ENCODE data around the gene GFOD1. TPM values are rescaled to one million over a fixed set of nuclear protein-coding genes. Genes with fewer than 3 reads are reported as not detected.

The GFOD1 gene
- total RNA-seq, 1 experiment from 2014 or later: 6.1 TPM

DNA sequence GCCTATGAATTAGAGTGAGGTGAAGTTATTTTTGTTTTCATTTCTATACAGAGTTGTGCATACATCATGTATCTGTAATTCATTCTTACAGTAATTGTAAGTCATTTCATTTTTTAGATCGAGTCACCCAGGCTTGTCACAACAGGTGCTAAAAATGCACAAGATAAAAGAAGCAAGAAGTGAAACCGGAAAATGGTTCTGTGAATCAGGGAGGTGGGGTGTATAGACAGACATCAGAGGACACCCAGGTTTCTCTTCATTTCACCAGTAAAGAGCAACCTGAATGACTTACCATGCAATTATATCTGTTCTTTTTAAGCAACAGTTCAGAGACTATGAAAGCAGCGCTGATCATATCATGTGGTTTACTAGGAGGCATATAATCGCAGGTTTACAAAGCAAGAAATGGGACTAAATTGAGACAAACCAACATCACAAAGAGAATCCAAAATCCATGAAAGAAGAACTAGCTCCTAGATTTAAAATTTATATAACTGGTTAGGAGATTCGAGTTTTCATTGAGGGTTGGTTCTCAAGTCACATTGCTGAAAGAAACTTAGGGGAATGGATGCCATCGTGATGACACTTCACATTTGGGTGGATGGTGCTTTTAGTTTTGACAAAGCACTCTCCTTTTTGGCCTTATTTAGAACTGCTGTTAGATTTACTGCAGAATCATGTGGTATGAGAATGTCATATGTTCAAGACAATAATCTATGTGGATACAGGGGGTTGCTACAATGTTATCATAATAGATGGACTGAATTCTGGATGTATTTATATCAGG, 131.2 kb downstream of the GFOD1 start:
- Histone ChIP-seq H2AK5ac (ENCODE audit: insufficient read length, low read length) (no peak overlapping the region), H2BK12ac (ENCODE audit: insufficient read length, low read depth, low read length) (no peak overlapping the region), H2AFZ (ENCODE audit: low read length) (no peak overlapping the region), H3K27ac (ENCODE audit: insufficient read length, low read depth, low read length) (no peak overlapping the region), H3K56ac (ENCODE audit: insufficient read length, low read depth, low read length) (no peak overlapping the region), H2BK20ac (ENCODE audit: low read depth, low read length, poor library complexity, severe bottlenecking) (no peak overlapping the region), H3K9ac (ENCODE audit: extremely low read depth, insufficient read length, low read length) (no peak overlapping the region), H2BK15ac (ENCODE audit: low read depth, low read length) (no peak overlapping the region), H3K18ac (ENCODE audit: insufficient read length, low read depth, low read length) (no peak overlapping the region), H3K4me2 (ENCODE audit: insufficient read depth, insufficient read length, low read length) (no peak overlapping the region), H3K23me2 (ENCODE audit: insufficient read length, low read depth, low read length, poor library complexity, severe bottlenecking) (no peaks in the 10 kb centered on the region), H3K4ac (ENCODE audit: low read depth, low read length) (no peak overlapping the region), H4K20me1 (ENCODE audit: control insufficient read depth, insufficient read depth, insufficient read length) (no peaks in the 10 kb centered on the region), H3K9me3 (ENCODE audit: control insufficient read depth, low read depth, low read length) (no peaks in the 10 kb centered on the region), H3K27me3 (ENCODE audit: insufficient read depth, low read length) (no peaks in the 10 kb centered on the region), H2BK5ac (ENCODE audit: insufficient read length, low read length) (no peak overlapping the region), H3K79me1 (ENCODE audit: insufficient read depth, low read depth, low read length, poor library complexity, severe bottlenecking) (no peaks in the 10 kb centered on the region), H4K91ac (ENCODE audit: insufficient read length, low read depth, low read length) (no peak overlapping the region), H3K79me2 (ENCODE audit: insufficient read depth, low read length) (no peaks in the 10 kb centered on the region), H4K5ac (ENCODE audit: insufficient read length, low read depth, low read length) (no peak overlapping the region), H3K4me1 (ENCODE audit: insufficient read depth, low read length) (peaks cover 3% of the 10 kb centered on the region; the same call in 1 of the 2 replicates), H3K14ac (ENCODE audit: insufficient read depth, low read length) (no peak overlapping the region), H4K8ac (replicated peaks; ENCODE audit: insufficient read length, low read depth, low read length) (no peak overlapping the region), H3K23ac (ENCODE audit: insufficient read length, low read depth, low read length) (no peak overlapping the region), H3T11ph (ENCODE audit: low read length) (no peak overlapping the region), H2BK120ac (ENCODE audit: low read depth, low read length, poor library complexity, severe bottlenecking) (no peak overlapping the region)
- DNase-seq: no peak
- no peaks in the 10 kb centered on the region; a peak in 1 of 7 replicates for H3K36me3 Mint-ChIP-seq (ENCODE audit: insufficient read depth in 1 of 3, low read depth in 3 of 3)
- TF ChIP-seq, protein P1, sequence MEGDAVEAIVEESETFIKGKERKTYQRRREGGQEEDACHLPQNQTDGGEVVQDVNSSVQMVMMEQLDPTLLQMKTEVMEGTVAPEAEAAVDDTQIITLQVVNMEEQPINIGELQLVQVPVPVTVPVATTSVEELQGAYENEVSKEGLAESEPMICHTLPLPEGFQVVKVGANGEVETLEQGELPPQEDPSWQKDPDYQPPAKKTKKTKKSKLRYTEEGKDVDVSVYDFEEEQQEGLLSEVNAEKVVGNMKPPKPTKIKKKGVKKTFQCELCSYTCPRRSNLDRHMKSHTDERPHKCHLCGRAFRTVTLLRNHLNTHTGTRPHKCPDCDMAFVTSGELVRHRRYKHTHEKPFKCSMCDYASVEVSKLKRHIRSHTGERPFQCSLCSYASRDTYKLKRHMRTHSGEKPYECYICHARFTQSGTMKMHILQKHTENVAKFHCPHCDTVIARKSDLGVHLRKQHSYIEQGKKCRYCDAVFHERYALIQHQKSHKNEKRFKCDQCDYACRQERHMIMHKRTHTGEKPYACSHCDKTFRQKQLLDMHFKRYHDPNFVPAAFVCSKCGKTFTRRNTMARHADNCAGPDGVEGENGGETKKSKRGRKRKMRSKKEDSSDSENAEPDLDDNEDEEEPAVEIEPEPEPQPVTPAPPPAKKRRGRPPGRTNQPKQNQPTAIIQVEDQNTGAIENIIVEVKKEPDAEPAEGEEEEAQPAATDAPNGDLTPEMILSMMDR (conservative IDR thresholded peaks at IDR 0.05): no peak
- H3K27ac Mint-ChIP-seq: peak overlapping the region in 1 of 3 experiments; percentile 12; a peak in 2 of 7 replicates
- H3K27me3 Mint-ChIP-seq (ENCODE audit: low read depth): no peaks in the 10 kb centered on the region
- no CpG with 5 or more reads among the region's 6 CpGs for WGBS (ENCODE audit: extremely low coverage, insufficient read length, low lambda C conversion rate)
- H3K4me1 Mint-ChIP-seq: peaks cover 45 to 50% of the 10 kb centered on the region in 2 experiments
- H3K9me3 Mint-ChIP-seq: peaks cover 2 to 5% of the 10 kb centered on the region in 2 experiments; a peak in 2 of 5 replicates
- H3K4me3 Mint-ChIP-seq: no peak overlapping the region
